HEK293T (cell line): ENCODE results near the gene PKIB.

Source experiments
- BHLHE40 ChIP-seq: fragments of 450-650 bp; IDR thresholded peaks from 2 replicates; pipeline ENCODE4 v1.6.1; 2016; ENCODE audit warnings: mild to moderate bottlenecking, moderate library complexity, borderline replicate concordance
- CTBP1 ChIP-seq: fragments of 450-650 bp; IDR thresholded peaks from 2 replicates; pipeline ENCODE4 v1.6.1; 2016; ENCODE audit warnings: borderline replicate concordance
- FOXA1 ChIP-seq: fragments of 450-650 bp; IDR thresholded peaks from 2 replicates; pipeline ENCODE4 v1.6.1; 2016; ENCODE audit warnings: mild to moderate bottlenecking
- FOXK2 ChIP-seq: fragments of 450-650 bp; IDR thresholded peaks from 2 replicates; pipeline ENCODE4 v1.6.1; 2016; ENCODE audit warnings: mild to moderate bottlenecking
- SP1 ChIP-seq: fragments of 450-650 bp; IDR thresholded peaks from 2 replicates; pipeline ENCODE4 v1.6.1; 2017
- TARDBP ChIP-seq: fragments of 450-650 bp; IDR thresholded peaks from 2 replicates; pipeline ENCODE4 v1.6.1; 2016

- TF ChIP-seq FOXA1 = no peak
- no peak for TF ChIP-seq FOXK2
- TF ChIP-seq BHLHE40 = no peak
- TF ChIP-seq CTBP1 = no peak
- TF ChIP-seq SP1 = no peak
- no peak for TF ChIP-seq TARDBP
These were observed 43.8 kb downstream of the PKIB start for GRCh38 chr6:122654012-122654411.
